Measurements from ENCODE around the gene TTC8.
A peak's percentile ranks its signal among the peaks of the same experiment; 100 is the strongest.

Gene TTC8

DNA sequence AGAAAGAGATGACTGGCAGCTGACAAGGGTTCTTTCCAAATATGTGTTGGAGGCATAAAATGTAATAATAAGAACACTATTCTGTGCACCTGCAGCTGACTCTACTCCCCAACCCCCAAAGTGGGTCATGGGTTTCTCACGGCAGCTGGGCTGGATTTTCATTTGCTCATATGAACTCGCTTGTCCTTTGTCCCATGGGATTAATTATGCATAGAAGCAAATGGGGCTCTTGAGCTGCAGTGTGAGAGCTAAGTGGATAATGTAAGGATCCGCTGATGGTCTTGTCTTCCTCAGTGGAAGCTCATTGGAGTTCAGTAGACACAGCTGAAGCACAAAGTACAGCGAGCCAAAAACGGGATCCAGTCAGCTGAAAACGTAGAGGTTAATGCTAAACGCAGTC is 46.3 kb downstream of the TTC8 start:
- DNase-seq = no peak

DNA sequence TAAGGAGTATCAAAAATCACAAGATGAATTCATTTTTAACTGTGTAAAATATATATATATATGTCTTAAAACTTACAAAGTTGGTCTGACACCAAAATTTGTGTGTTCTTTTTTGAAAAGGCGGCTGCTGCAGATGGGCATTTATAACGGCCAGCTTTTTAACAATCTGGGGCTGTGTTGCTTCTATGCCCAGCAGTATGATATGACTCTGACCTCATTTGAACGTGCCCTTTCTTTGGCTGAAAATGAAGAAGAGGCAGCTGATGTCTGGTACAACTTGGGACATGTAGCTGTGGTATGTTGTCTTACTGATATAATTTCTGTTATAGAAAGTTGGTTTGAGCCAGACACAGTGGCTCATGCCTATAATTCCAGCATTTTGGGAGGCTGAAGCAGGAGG is 47.0 kb downstream of the TTC8 start:
- no peak for DNase-seq

GRCh38 chr14:88872976-88873375 is 48.5 kb downstream of the TTC8 start:
- DNase-seq = no peak

DNA sequence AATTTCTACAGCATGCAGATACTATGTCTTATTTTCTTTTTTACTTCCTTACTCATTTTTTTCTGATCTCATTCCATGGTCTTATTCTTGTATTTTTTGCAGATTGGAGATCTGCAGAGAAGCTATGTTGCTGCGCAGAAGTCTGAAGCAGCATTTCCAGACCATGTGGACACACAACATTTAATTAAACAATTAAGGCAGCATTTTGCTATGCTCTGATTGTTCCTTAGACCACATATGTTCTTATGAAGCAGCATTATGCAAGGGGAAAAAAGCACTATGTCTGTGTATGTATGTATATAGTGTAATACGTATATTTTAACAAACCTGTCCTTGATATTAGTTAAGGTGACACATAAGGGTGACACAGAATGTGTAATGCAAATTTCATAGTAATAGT is 52.7 kb downstream of the TTC8 start:
- no peak for DNase-seq

- DNase-seq = peak; percentile 30
Observed at GRCh38 chr14:88879022-88879421, 54.6 kb downstream of the TTC8 start.

DNA sequence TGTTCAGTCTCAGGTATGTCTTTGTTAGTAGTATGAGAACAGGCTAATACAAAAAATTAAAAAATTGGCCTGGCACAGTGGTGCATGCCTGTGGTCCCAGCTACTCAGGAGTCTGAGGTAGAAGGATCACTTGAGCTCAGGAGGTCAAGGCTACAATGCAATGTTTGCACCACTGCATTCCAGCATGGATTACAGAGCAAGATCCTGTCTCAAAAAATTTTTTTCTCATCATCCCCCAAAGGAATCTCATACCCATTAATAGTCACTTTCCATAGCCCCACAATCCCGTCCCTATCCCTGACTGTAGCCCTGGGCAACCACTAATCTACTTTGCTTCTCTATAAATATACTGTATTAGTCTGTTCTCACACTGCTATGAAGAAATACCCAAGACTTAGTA is 57.8 kb downstream of the TTC8 start:
- no peak for DNase-seq

DNA sequence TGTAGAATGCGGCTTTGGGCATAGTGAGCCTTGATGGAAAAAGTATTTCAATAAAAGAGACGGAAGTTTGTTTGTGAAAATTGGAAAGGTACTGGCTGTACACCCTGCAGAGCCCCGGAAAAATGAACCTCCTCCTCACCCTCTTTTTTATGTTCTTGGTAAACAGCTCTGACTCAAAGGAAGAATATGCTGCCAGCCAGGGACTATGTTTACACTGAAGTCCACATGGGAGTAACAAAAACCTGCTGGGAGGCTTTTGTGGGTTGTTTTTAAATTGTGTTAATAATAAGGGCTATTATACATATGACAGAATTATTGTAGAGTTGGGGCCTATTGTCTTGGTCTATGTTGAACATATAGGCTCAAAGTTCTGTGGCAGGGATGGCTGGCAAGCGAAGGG is 70.7 kb downstream of the TTC8 start:
- no peak for DNase-seq

DNA sequence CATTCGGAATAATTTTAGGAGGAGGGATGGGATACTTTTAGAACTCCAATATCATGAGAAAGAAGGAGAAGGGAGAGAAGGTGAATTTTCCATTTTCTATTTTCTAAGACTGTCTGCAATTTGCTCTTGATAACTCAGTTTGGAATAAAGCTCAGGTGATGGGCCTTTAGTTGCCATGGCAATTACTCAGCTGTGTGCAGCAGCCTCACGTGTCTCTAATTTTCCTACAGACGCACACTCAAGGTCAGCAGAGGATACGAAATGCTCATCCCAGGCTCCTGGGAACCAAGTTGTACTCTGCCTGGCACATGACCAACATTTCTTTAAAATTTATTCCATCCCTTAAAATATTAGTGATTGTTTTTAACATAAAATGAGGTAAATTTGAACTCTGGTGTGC is 76.7 kb downstream of the TTC8 start:
- DNase-seq = no peak

DNA sequence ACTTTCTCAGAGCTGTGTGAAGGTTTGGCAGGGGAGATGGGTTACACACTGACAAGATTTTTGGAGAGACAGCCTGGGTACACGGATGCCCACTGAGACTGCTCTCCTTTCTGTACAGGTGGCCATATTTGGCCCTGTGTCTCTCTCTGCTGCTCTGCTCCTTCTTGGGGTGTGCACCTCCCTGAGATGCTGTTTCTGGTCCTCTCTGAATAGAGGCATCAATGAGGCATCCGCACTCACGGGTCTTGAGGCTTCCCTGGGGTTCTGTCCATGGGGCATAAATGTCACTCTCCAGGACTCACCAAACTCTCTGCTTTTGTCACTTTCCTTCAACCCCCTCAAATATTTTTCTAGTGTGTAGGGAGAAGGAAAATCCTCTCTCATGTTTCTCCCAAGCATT is 77.5 kb downstream of the TTC8 start:
- no peak for DNase-seq

DNA sequence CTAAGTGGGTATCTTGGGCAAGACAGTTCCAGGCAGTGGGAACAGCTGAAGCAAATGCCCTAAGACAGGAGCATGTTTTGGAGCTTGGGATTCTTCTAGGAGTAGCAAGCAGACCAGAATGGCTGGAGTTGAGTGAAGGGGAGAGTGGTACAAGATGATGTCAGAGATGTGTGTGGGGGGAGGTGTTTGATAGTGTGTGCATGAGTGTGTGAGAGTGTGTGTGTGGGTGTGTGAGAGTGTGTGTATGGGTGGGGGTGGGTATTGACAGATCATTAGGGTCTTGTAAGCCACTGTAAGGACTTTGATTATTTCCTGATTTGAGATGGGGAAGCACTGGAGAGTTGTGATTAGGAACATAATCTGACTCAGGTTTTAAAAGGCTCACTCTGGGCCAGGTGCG is 78.4 kb downstream of the TTC8 start:
- no peak for DNase-seq

DNA sequence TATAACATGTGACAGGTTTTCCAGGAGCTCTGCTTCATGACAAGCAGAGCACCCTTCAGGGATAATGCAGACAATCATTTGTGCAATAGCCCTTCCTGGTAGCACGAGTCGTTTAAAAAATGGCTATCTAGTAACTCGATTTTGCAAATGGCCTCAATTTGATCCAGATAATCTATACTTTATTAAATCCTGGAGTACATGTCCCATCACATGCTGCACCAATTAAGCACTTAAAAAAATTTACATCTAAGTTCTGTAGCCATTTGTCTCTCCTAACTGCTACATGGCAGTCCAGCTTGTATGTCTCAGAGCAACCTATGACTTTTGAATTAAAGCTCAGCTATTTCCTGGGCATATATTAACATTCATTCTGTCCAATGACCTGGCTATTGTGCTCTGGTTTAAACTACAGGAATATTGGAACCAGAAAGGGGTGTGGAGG is 79.8 kb downstream of the TTC8 start:
- no peak for DNase-seq

DNA sequence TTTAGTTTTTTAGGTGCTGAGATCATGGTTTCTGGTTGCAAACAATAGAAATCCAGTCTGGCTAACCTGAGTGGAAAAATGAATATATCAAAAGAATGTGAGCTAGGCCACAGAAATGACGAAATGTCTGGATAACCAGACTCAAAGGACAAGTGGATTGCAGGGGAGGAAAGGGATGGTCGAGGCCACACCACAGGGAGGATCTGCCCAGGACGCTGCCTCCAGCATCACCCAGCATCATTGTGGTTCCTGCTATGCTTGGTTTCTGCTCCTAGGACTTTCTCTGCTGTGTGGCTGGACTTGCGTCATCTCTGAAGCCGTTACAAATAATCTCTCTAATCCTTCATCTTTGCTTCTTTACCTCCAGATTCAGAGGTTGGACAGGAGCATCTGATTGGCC is 80.4 kb downstream of the TTC8 start:
- DNase-seq = peak; percentile 67

- DNase-seq = no peak
Observed at GRCh38 chr14:88908216-88908615, 83.8 kb downstream of the TTC8 start.

- DNase-seq = no peak
Observed at GRCh38 chr14:88910386-88910785, 85.9 kb downstream of the TTC8 start.

DNA sequence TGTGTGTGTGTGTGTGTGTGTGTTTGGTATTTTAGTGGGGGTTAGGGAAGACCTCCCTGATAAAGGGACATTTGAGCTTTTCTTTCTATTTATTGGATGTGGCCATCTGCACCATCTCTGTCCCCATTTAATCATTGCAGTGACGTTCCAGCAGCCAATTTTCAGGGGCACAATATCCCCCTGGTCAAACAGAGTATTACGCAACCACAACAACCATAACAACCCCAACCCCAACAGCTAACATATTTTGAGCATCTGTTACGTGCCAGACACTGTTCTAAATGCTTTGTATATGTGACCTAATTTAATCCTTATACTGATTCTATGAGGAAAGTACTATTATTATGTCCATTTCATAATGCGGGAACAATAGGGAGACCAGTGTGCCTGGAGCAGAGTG is 87.4 kb downstream of the TTC8 start:
- DNase-seq = no peak

DNA sequence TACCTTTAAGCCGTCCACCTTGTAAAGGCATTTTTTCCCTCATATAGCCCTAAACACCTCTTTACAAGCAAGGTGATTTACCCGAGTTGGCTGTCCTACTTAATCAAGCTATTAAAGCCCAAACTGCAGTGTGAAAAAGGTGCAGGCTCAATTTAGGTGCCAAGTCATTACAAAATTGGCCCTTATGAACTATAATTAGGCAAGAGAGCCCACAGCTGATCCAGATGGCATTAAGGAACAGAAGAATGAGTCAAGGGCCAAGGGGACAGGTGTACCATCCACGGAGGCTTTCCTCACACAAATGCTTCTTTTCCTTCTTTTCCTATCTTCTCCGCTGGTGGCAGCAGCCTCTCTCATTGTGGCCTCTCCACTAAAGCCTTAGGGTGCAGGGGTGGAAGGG is 90.5 kb downstream of the TTC8 start:
- no peak for DNase-seq

DNA sequence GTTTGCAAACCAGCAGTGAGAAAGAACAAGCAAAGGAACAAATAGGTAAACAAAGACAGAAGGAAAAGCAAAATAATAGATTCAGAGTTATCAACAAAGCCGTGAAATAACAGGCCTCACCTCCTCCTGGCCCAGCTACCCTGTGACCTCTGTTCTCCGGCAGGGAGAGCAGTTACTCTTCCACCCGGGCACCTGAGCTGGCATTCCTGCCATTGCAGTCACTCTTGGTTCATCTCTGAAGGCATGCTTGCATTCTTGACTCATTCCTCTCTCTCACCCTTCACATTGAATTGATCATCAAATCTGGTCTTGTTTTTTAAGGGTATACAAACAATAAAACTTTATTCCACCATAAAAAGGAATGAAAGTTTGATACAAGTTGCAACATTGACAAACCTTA is 95.1 kb downstream of the TTC8 start:
- no peak for DNase-seq

All from MV-4-11 (cell line).